OCI-M1 (cell line): Measurements from ENCODE around the gene PPFIA3.

ENCODE experiments used
- DNase-seq: peaks from one replicate; lab custom pipeline; 2025; lab: John Stamatoyannopoulos, UW

PPFIA3 gene

GRCh38 chr19:49119411-49120324, at the start of gene PPFIA3:
TSS of gene PPFIA3 (plus strand) at chr19:49119544. CDS start at chr19:49127874, 8,330 bp downstream.
- DNase-seq, result peak; percentile 35

GRCh38 chr19:49070416-49070815, 48.9 kb upstream of the PPFIA3 start:
- DNase-seq, result no peak

GRCh38 chr19:49071860-49072547, 47.3 kb upstream of the PPFIA3 start:
- DNase-seq, result no peak

- DNase-seq, result peak; percentile 96
Measured at GRCh38 chr19:49073514-49074378, 45.6 kb upstream of the PPFIA3 start.

- peak; percentile 71 for DNase-seq
Measured at GRCh38 chr19:49074869-49075268, 44.5 kb upstream of the PPFIA3 start.

GRCh38 chr19:49080392-49080791, 39.0 kb upstream of the PPFIA3 start:
- no peak for DNase-seq

- DNase-seq, result peak; percentile 42
Measured at GRCh38 chr19:49081273-49081672, 38.1 kb upstream of the PPFIA3 start.

GRCh38 chr19:49084206-49085019, 34.9 kb upstream of the PPFIA3 start:
- no peak for DNase-seq

- DNase-seq, result peak; percentile 100
Measured at GRCh38 chr19:49085020-49085867, 34.1 kb upstream of the PPFIA3 start, which contains the start of gene SNRNP70. TSS of gene SNRNP70 (plus strand) at chr19:49085451. CDS start at chr19:49086415, 964 bp downstream.

- DNase-seq, result no peak
Measured at GRCh38 chr19:49085868-49086232, 33.5 kb upstream of the PPFIA3 start.

- DNase-seq, result no peak
Measured at GRCh38 chr19:49086296-49086695, 33.0 kb upstream of the PPFIA3 start.

- DNase-seq, result no peak
Measured at GRCh38 chr19:49091391-49092038, 27.8 kb upstream of the PPFIA3 start.

- no peak for DNase-seq
Measured at GRCh38 chr19:49092686-49093085, 26.7 kb upstream of the PPFIA3 start.

- DNase-seq, result no peak
Measured at GRCh38 chr19:49094505-49095482, 24.6 kb upstream of the PPFIA3 start.

GRCh38 chr19:49097453-49098288, 21.7 kb upstream of the PPFIA3 start:
- DNase-seq, result peak; percentile 91

- DNase-seq, result no peak
Measured at GRCh38 chr19:49098795-49099194, 20.5 kb upstream of the PPFIA3 start.

- no peak for DNase-seq
Measured at GRCh38 chr19:49101160-49101559, 18.2 kb upstream of the PPFIA3 start.

- DNase-seq, result no peak
Measured at GRCh38 chr19:49102303-49102702, 17.0 kb upstream of the PPFIA3 start.
